Neuronal stem cell (in vitro differentiated cells): ENCODE results near the gene NOSTRIN.

Experiments
- DNase-seq: peaks from one replicate; pipeline ENCODE4 v3.0.0-alpha.2; 2013; ENCODE audit warnings: low spot score
- H2AFZ ChIP-seq: one replicate; pipeline ENCODE4 v1.6.1; 2013; ENCODE audit warnings: mild to moderate bottlenecking, low read length, inconsistent platforms
- H2AK5ac ChIP-seq: 2 replicates; pipeline ENCODE4 v1.6.1; 2013; ENCODE audit warnings: low read depth, mild to moderate bottlenecking, inconsistent platforms, low read length, moderate library complexity, mixed read lengths
- H2BK120ac ChIP-seq: 2 replicates; pipeline ENCODE4 v1.6.1; 2013; ENCODE audit warnings: low read depth, mild to moderate bottlenecking, inconsistent platforms, low read length, moderate library complexity, mixed read lengths
- H2BK12ac ChIP-seq: one replicate; pipeline ENCODE4 v1.6.1; 2013; ENCODE audit warnings: low read length, inconsistent platforms
- H2BK15ac ChIP-seq: 2 replicates; pipeline ENCODE4 v1.6.1; 2013; ENCODE audit warnings: mild to moderate bottlenecking, low read length, inconsistent platforms, mixed read lengths
- H2BK5ac ChIP-seq: one replicate; pipeline ENCODE4 v1.6.1; 2013; ENCODE audit warnings: inconsistent platforms, mild to moderate bottlenecking, low read length, moderate library complexity
- H3K14ac ChIP-seq: one replicate; pipeline ENCODE4 v1.6.1; 2013; ENCODE audit warnings: low read length, inconsistent platforms
- H3K18ac ChIP-seq: 2 replicates; pipeline ENCODE4 v1.6.1; 2013; ENCODE audit warnings: low read length, inconsistent platforms
- H3K23ac ChIP-seq: 2 replicates; pipeline ENCODE4 v1.6.1; 2013; ENCODE audit warnings: low read depth, mild to moderate bottlenecking, mixed read lengths, low read length, inconsistent platforms; ENCODE audit not compliant: poor library complexity
- H3K27ac ChIP-seq: replicated peaks from 3 replicates; pipeline ENCODE4 v1.5.1; 2013; ENCODE audit warnings: low read length, inconsistent platforms
- H3K27me3 ChIP-seq, 3 experiments: 2 replicates each; pipeline ENCODE4 v1.6.1; 2013; ENCODE audit warnings: low read length in 3 of 3, mild to moderate bottlenecking in 2 of 3, inconsistent platforms in 1 of 3, low read depth in 1 of 3, mixed read lengths in 1 of 3, moderate library complexity in 1 of 3; ENCODE audit not compliant: control insufficient read depth in 3 of 3, insufficient read depth in 3 of 3
- H3K36me3 ChIP-seq, 2 donors: replicated peaks in 1 of 2; 2 replicates each; pipeline ENCODE4 v1.6.1; 2013; ENCODE audit warnings: low read length in 2 of 2; ENCODE audit not compliant: control insufficient read depth in 2 of 2, insufficient read depth in 2 of 2
- H3K4ac ChIP-seq: 2 replicates; pipeline ENCODE4 v1.6.1; 2013; ENCODE audit warnings: inconsistent platforms, mild to moderate bottlenecking, low read length, moderate library complexity
- H3K4me1 ChIP-seq, 2 donors: 1 replicate in 1 of 2; 2 replicates in 1 of 2; pipeline ENCODE4 v1.6.1; 2013; ENCODE audit warnings: low read length in 2 of 2, low read depth in 1 of 2; ENCODE audit not compliant: control insufficient read depth in 2 of 2, insufficient read depth in 1 of 2
- H3K4me2 ChIP-seq: one replicate; pipeline ENCODE4 v1.6.1; 2013; ENCODE audit warnings: mild to moderate bottlenecking, low read length, inconsistent platforms; ENCODE audit not compliant: insufficient read depth, poor library complexity, severe bottlenecking
- H3K4me3 ChIP-seq, 2 donors: 2 replicates each; pipeline ENCODE4 v1.5.1; 2013; ENCODE audit warnings: low read length in 2 of 2, mild to moderate bottlenecking in 2 of 2, inconsistent platforms in 1 of 2, moderate library complexity in 1 of 2
- H3K79me1 ChIP-seq: one replicate; pipeline ENCODE4 v1.6.1; 2013; ENCODE audit warnings: low read depth, mild to moderate bottlenecking, inconsistent platforms, low read length, moderate library complexity
- H3K9ac ChIP-seq: one replicate; pipeline ENCODE4 v1.6.1; 2013; ENCODE audit warnings: mild to moderate bottlenecking, low read depth, low read length, inconsistent platforms; ENCODE audit not compliant: poor library complexity
- H3K9me3 ChIP-seq, 2 donors: replicated peaks in 1 of 2; 2 replicates each; pipeline versions ENCODE3 to v1.6.1; 2013; ENCODE audit warnings: low read length in 2 of 2, mild to moderate bottlenecking in 2 of 2, inconsistent platforms in 1 of 2, low read depth in 1 of 2, mixed read lengths in 1 of 2, moderate library complexity in 1 of 2; ENCODE audit not compliant: control insufficient read depth in 2 of 2, insufficient read depth in 1 of 2
- H4K8ac ChIP-seq: one replicate; pipeline ENCODE4 v1.6.1; 2013; ENCODE audit warnings: low read depth, mild to moderate bottlenecking, inconsistent platforms, low read length, moderate library complexity
- H4K91ac ChIP-seq: one replicate; pipeline ENCODE4 v1.6.1; 2013; ENCODE audit warnings: low read length, low read depth, mild to moderate bottlenecking, inconsistent platforms; ENCODE audit not compliant: poor library complexity
- WGBS, 2 donors: extraction: QIAGEN DNeasy Blood & Tissue Kit; methylation state at CpG; one replicate each; pipeline ENCODE4 v1.1.7; 2013; ENCODE audit warnings: missing lambda C conversion rate in 2 of 2, mixed read lengths in 1 of 2; ENCODE audit not compliant: insufficient read length in 2 of 2, insufficient replicate concordance in 1 of 2; ENCODE audit errors: extremely low coverage in 2 of 2; 5-methylcytosine and 5-hydroxymethylcytosine counted together

NOSTRIN gene

DNA sequence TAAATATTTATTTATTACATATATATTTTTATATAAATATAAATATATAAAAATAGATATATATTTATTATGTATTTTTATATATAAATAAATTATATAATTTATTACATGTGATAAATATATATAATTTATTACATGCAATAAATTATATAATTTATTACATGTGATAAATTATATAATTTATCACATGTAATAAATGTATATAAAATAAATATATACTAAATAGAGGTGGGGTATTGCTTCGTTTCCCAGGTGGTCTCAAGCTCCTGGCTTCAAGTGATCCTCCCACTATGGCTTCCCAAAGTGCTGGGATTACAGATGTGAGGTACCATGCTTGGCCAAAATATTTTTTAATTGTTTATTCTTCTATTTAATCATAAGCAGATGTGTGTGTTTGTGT, 95.0 kb downstream of the NOSTRIN start:
- no peak overlapping the region for H2AFZ ChIP-seq
- no peak overlapping the region for H3K14ac ChIP-seq
- H3K4me1 ChIP-seq = no peaks in the 10 kb centered on the region
- no peaks in the 10 kb centered on the region for H3K27me3 ChIP-seq
- no peaks in the 10 kb centered on the region for H3K9me3 ChIP-seq
- no CpG with 5 or more reads among the region's 1 CpG for WGBS, 2 donors
- no peak overlapping the region for H3K18ac ChIP-seq
- H3K4me3 ChIP-seq = no peak overlapping the region
- no peak overlapping the region for H2BK15ac ChIP-seq
- H3K79me1 ChIP-seq = no peaks in the 10 kb centered on the region
- no peak overlapping the region for H3K23ac ChIP-seq
- no peak overlapping the region for H3K27ac ChIP-seq
- H4K91ac ChIP-seq = no peak overlapping the region
- no peak overlapping the region for H3K9ac ChIP-seq
- no peak overlapping the region for H2BK120ac ChIP-seq
- no peak overlapping the region for H3K4ac ChIP-seq
- H2BK12ac ChIP-seq = no peak overlapping the region
- H2AK5ac ChIP-seq = no peak overlapping the region
- no peaks in the 10 kb centered on the region for H3K36me3 ChIP-seq
- no peak for DNase-seq
- H2BK5ac ChIP-seq = no peak overlapping the region
- no peak overlapping the region for H4K8ac ChIP-seq
- H3K4me2 ChIP-seq = no peak overlapping the region

DNA sequence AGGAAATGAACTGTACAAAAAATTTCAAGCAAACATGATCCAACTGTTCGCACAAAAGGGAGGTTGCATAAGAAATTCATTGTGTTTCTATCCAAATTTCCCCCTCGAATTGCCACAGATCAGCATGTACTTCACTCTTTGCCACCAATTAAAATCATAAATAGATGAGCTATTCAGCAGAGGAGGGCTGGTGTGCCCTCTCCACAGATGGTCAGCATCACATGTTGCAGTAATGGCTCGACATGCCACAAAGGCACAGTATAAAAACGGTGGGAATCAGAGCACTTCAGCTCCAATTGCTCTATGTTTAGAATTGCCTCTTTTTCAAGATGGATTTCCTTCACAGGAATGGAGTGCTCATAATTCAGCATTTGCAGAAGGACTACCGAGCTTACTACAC, 98.6 kb downstream of the NOSTRIN start, which contains the start of gene G6PC2:
Gene G6PC2 (plus strand): TSS at position 289 of the 400 bp plus-strand sequence. CDS start 41 bp downstream, at position 330.
- no peaks in the 10 kb centered on the region for H3K27me3 ChIP-seq
- no peak within 1 kb of the TSS for H4K91ac ChIP-seq
- no peaks in the 10 kb centered on the region for H3K79me1 ChIP-seq
- no peak within 1 kb of the TSS for H3K4ac ChIP-seq
- H3K27ac ChIP-seq = no peak within 1 kb of the TSS
- H3K9me3 ChIP-seq = no peaks in the 10 kb centered on the region
- H4K8ac ChIP-seq = no peak within 1 kb of the TSS
- no peaks in the 10 kb centered on the region for H3K36me3 ChIP-seq
- no CpG with 5 or more reads among the region's 5 CpGs for WGBS, 2 donors
- H3K23ac ChIP-seq = no peak within 1 kb of the TSS
- H3K9ac ChIP-seq = no peak within 1 kb of the TSS
- no peak within 1 kb of the TSS for H2BK12ac ChIP-seq
- H3K4me1 ChIP-seq = no peaks in the 10 kb centered on the region
- no peak within 1 kb of the TSS for H2BK5ac ChIP-seq
- no peak within 1 kb of the TSS for H3K4me3 ChIP-seq
- H2AFZ ChIP-seq = no peak within 1 kb of the TSS
- H2BK120ac ChIP-seq = no peak within 1 kb of the TSS
- no peak within 1 kb of the TSS for H2AK5ac ChIP-seq
- DNase-seq = no peak
- no peak within 1 kb of the TSS for H3K4me2 ChIP-seq
- H3K18ac ChIP-seq = no peak within 1 kb of the TSS
- no peak within 1 kb of the TSS for H2BK15ac ChIP-seq
- H3K14ac ChIP-seq = no peak within 1 kb of the TSS

DNA sequence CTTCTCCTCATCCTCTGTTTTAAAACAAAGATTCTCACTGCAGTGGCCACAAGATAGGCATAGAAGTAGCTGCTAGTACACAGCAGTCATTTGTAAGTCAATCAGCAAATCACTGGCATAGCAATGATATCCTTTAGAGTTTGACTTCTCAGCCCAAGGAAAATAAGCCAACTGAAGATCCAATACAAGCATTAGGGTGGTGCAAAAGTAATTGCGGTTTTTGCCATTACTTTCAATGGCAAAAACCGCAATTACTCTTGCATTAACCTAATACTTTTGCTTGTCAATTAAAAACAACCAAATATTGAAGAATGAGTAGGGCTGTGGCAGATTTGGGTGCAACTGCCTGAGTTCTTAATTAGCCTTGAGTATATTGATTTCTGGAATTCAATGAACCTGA, 101.5 kb downstream of the NOSTRIN start:
- no peaks in the 10 kb centered on the region for H3K79me1 ChIP-seq
- no peak overlapping the region for H3K27ac ChIP-seq
- no peaks in the 10 kb centered on the region for H3K36me3 ChIP-seq
- H2BK120ac ChIP-seq = no peak overlapping the region
- H3K14ac ChIP-seq = no peak overlapping the region
- H2BK12ac ChIP-seq = no peak overlapping the region
- no peak overlapping the region for H2BK5ac ChIP-seq
- no peak overlapping the region for H4K91ac ChIP-seq
- H2BK15ac ChIP-seq = no peak overlapping the region
- no peaks in the 10 kb centered on the region for H3K27me3 ChIP-seq
- no peak overlapping the region for H2AK5ac ChIP-seq
- no CpG with 5 or more reads among the region's 2 CpGs for WGBS, 2 donors
- H3K9me3 ChIP-seq = no peaks in the 10 kb centered on the region
- H3K18ac ChIP-seq = no peak overlapping the region
- H3K4me3 ChIP-seq = no peak overlapping the region
- H3K9ac ChIP-seq = no peak overlapping the region
- DNase-seq = no peak
- no peak overlapping the region for H3K4me2 ChIP-seq
- no peak overlapping the region for H3K23ac ChIP-seq
- no peak overlapping the region for H3K4ac ChIP-seq
- H2AFZ ChIP-seq = no peak overlapping the region
- peaks cover 0 to 6% of the 10 kb centered on the region in 2 donors for H3K4me1 ChIP-seq
- no peak overlapping the region for H4K8ac ChIP-seq

DNA sequence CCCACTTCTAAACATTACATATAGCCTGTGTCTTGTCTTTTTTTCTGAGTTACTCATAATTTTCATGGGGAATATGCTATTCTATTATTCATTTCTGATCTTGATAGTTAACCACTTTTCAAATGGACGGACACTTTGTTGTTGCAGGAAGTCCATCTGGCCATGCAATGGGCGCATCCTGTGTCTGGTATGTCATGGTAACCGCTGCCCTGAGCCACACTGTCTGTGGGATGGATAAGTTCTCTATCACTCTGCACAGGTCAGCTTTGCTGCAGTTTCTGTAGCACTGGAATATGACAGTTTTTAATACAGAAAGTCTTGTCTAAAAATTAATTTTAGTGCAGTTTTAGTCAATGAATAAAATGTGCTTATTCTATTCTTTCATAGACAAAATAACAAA, 101.9 kb downstream of the NOSTRIN start:
- no peaks in the 10 kb centered on the region for H3K79me1 ChIP-seq
- H3K23ac ChIP-seq = no peak overlapping the region
- H3K36me3 ChIP-seq = no peaks in the 10 kb centered on the region
- H3K18ac ChIP-seq = no peak overlapping the region
- no peak overlapping the region for H3K4me2 ChIP-seq
- H3K27ac ChIP-seq = no peak overlapping the region
- no peak overlapping the region for H2BK15ac ChIP-seq
- H3K9ac ChIP-seq = no peak overlapping the region
- no peak overlapping the region for H3K4ac ChIP-seq
- H4K91ac ChIP-seq = no peak overlapping the region
- H4K8ac ChIP-seq = no peak overlapping the region
- H3K27me3 ChIP-seq = no peaks in the 10 kb centered on the region
- H2BK120ac ChIP-seq = no peak overlapping the region
- peaks cover 0 to 6% of the 10 kb centered on the region in 2 donors for H3K4me1 ChIP-seq
- no peak for DNase-seq
- no peak overlapping the region for H2BK5ac ChIP-seq
- H2BK12ac ChIP-seq = no peak overlapping the region
- H2AFZ ChIP-seq = no peak overlapping the region
- H2AK5ac ChIP-seq = no peak overlapping the region
- WGBS, 2 donors = no CpG with 5 or more reads among the region's 3 CpGs
- H3K14ac ChIP-seq = no peak overlapping the region
- no peak overlapping the region for H3K4me3 ChIP-seq
- H3K9me3 ChIP-seq = no peaks in the 10 kb centered on the region
